Trophoblast cell (in vitro differentiated cells and primary cell): ENCODE measurements around the gene MAOB.

Experiments used
- DNase-seq, 2 donors: peaks; one replicate each; pipeline ENCODE4 v3.0.0-alpha.2; 2016
- H2AFZ ChIP-seq: 2 replicates; pipeline ENCODE4 v1.6.1; 2013; ENCODE audit warnings: low read length, moderate library complexity, mild to moderate bottlenecking; ENCODE audit not compliant: insufficient read depth, poor library complexity
- H2AK5ac ChIP-seq: 2 replicates; pipeline ENCODE4 v1.6.1; 2013; ENCODE audit warnings: mild to moderate bottlenecking, low read length
- H2BK120ac ChIP-seq: 2 replicates; pipeline ENCODE4 v1.6.1; 2013; ENCODE audit warnings: low read length, mild to moderate bottlenecking, moderate library complexity; ENCODE audit not compliant: insufficient read depth, poor library complexity
- H2BK12ac ChIP-seq: 2 replicates; pipeline ENCODE4 v1.6.1; 2013; ENCODE audit warnings: mild to moderate bottlenecking, low read length, moderate library complexity
- H2BK5ac ChIP-seq: 2 replicates; pipeline ENCODE4 v1.6.1; 2013; ENCODE audit warnings: low read length, low read depth, moderate library complexity, mild to moderate bottlenecking; ENCODE audit not compliant: poor library complexity
- H3K14ac ChIP-seq: 2 replicates; pipeline ENCODE4 v1.6.1; 2013; ENCODE audit warnings: mild to moderate bottlenecking, low read length
- H3K18ac ChIP-seq: 2 replicates; pipeline ENCODE4 v1.6.1; 2013; ENCODE audit warnings: mild to moderate bottlenecking, low read length
- H3K23ac ChIP-seq: 2 replicates; pipeline ENCODE4 v1.6.1; 2013; ENCODE audit warnings: low read length
- H3K27ac ChIP-seq: 2 replicates; pipeline ENCODE4 v1.5.1; 2013; ENCODE audit warnings: low read depth, mild to moderate bottlenecking, inconsistent platforms, low read length, moderate library complexity
- H3K27me3 ChIP-seq: 2 replicates; pipeline ENCODE4 v1.6.1; 2013; ENCODE audit warnings: inconsistent platforms, mild to moderate bottlenecking, low read length, moderate library complexity; ENCODE audit not compliant: insufficient read depth
- H3K36me3 ChIP-seq, 2 experiments: 1 replicate in 1 of 2; 2 replicates in 1 of 2; pipeline ENCODE4 v1.6.1; 2013; ENCODE audit warnings: low read length in 2 of 2, mild to moderate bottlenecking in 2 of 2, moderate library complexity in 1 of 2; ENCODE audit not compliant: insufficient read depth in 2 of 2, control insufficient read depth in 1 of 2
- H3K4ac ChIP-seq: 2 replicates; pipeline ENCODE4 v1.6.1; 2013; ENCODE audit warnings: low read depth, mild to moderate bottlenecking, low read length, moderate library complexity
- H3K4me1 ChIP-seq, 2 experiments: 1 replicate in 1 of 2; 2 replicates in 1 of 2; pipeline ENCODE4 v1.6.1; 2013; ENCODE audit warnings: low read length in 2 of 2, mild to moderate bottlenecking in 2 of 2, moderate library complexity in 1 of 2; ENCODE audit not compliant: insufficient read depth in 2 of 2, control insufficient read depth in 1 of 2
- H3K4me2 ChIP-seq: 2 replicates; pipeline ENCODE4 v1.6.1; 2013; ENCODE audit warnings: inconsistent platforms, mild to moderate bottlenecking, low read length, moderate library complexity
- H3K4me3 ChIP-seq: 2 replicates; pipeline ENCODE4 v1.5.1; 2013; ENCODE audit warnings: mild to moderate bottlenecking, low read depth, low read length, inconsistent platforms
- H3K79me1 ChIP-seq: one replicate; pipeline ENCODE4 v1.6.1; 2013; ENCODE audit warnings: low read length
- H3K79me2 ChIP-seq: 2 replicates; pipeline ENCODE4 v1.6.1; 2013; ENCODE audit warnings: low read length, mild to moderate bottlenecking; ENCODE audit not compliant: control insufficient read depth, insufficient read depth, poor library complexity
- H3K9ac ChIP-seq: 2 replicates; pipeline ENCODE4 v1.6.1; 2013; ENCODE audit warnings: mild to moderate bottlenecking, low read length
- H3K9me3 ChIP-seq: 2 replicates; pipeline ENCODE4 v1.6.1; 2013; ENCODE audit warnings: low read depth, mild to moderate bottlenecking, control low read depth, inconsistent platforms, low read length; ENCODE audit not compliant: insufficient read depth
- H4K12ac ChIP-seq: 2 replicates; pipeline ENCODE4 v1.6.1; 2013; ENCODE audit warnings: low read depth, mild to moderate bottlenecking, low read length, moderate library complexity
- H4K8ac ChIP-seq: 2 replicates; pipeline ENCODE4 v1.6.1; 2013; ENCODE audit warnings: low read depth, mild to moderate bottlenecking, low read length, moderate library complexity
- H4K91ac ChIP-seq: one replicate; pipeline ENCODE4 v1.6.1; 2013; ENCODE audit warnings: low read depth, mild to moderate bottlenecking, low read length, moderate library complexity
- WGBS: extraction: QIAGEN DNeasy Blood & Tissue Kit; methylation state at CpG from one replicate; pipeline ENCODE4 v1.1.7; 2013; ENCODE audit warnings: missing lambda C conversion rate; ENCODE audit not compliant: insufficient read length, insufficient coverage; ENCODE audit errors: extremely low coverage; 5-methylcytosine and 5-hydroxymethylcytosine counted together

The MAOB gene

GRCh38 chrX:43817444-43817843 is 64.8 kb downstream of the MAOB start:
- no peak for DNase-seq
- no peak overlapping the region for H2BK5ac ChIP-seq
- H3K27ac ChIP-seq = no peak overlapping the region
- no peak overlapping the region for H3K23ac ChIP-seq
- H2BK12ac ChIP-seq = no peak overlapping the region
- H3K18ac ChIP-seq = no peak overlapping the region
- H3K4ac ChIP-seq = no peak overlapping the region
- H3K79me2 ChIP-seq = no peaks in the 10 kb centered on the region
- H3K4me2 ChIP-seq = no peak overlapping the region
- no peaks in the 10 kb centered on the region for H3K9me3 ChIP-seq
- H3K14ac ChIP-seq = no peak overlapping the region
- H2AK5ac ChIP-seq = no peak overlapping the region
- no CpG with 5 or more reads among the region's 3 CpGs for WGBS
- no peak overlapping the region for H2BK120ac ChIP-seq
- no peak overlapping the region for H3K9ac ChIP-seq
- no peaks in the 10 kb centered on the region for H3K36me3 ChIP-seq
- no peaks in the 10 kb centered on the region for H3K27me3 ChIP-seq
- H3K4me3 ChIP-seq = no peak overlapping the region
- H3K79me1 ChIP-seq = no peaks in the 10 kb centered on the region
- no peak overlapping the region for H4K8ac ChIP-seq
- no peak overlapping the region for H4K12ac ChIP-seq
- no peaks in the 10 kb centered on the region for H3K4me1 ChIP-seq
- H2AFZ ChIP-seq = no peak overlapping the region
- H4K91ac ChIP-seq = no peak overlapping the region

- Histone ChIP-seq H2AFZ (no peak overlapping the region), H3K4me1 (no peaks in the 10 kb centered on the region), H3K36me3 (no peaks in the 10 kb centered on the region), H4K91ac (no peak overlapping the region), H3K27ac (no peak overlapping the region), H3K14ac (no peak overlapping the region), H2AK5ac (no peak overlapping the region), H3K4me3 (no peak overlapping the region), H2BK12ac (no peak overlapping the region), H3K79me1 (no peaks in the 10 kb centered on the region), H2BK120ac (no peak overlapping the region), H2BK5ac (no peak overlapping the region), H3K9ac (no peak overlapping the region), H3K4ac (no peak overlapping the region), H4K12ac (no peak overlapping the region), H3K27me3 (no peaks in the 10 kb centered on the region), H3K18ac (no peak overlapping the region), H4K8ac (no peak overlapping the region), H3K4me2 (no peak overlapping the region), H3K79me2 (no peaks in the 10 kb centered on the region), H3K23ac (no peak overlapping the region), H3K9me3 (no peaks in the 10 kb centered on the region)
- no peak for DNase-seq
- WGBS = no CpG with 5 or more reads among the region's 2 CpGs
Observed at GRCh38 chrX:43815209-43815608, 67.0 kb downstream of the MAOB start.

GRCh38 chrX:43813898-43814297 is 68.4 kb downstream of the MAOB start:
- Histone ChIP-seq H3K23ac (no peak overlapping the region), H2BK12ac (no peak overlapping the region)
- DNase-seq = peak in 1 of 2 donors; percentile 25

GRCh38 chrX:43813319-43813718 is 68.9 kb downstream of the MAOB start:
- no peaks in the 10 kb centered on the region for H3K79me2 ChIP-seq
- no peak overlapping the region for H4K8ac ChIP-seq
- no peak overlapping the region for H3K23ac ChIP-seq
- H3K4me3 ChIP-seq = no peak overlapping the region
- H3K18ac ChIP-seq = no peak overlapping the region
- no peak for DNase-seq
- H2AFZ ChIP-seq = no peak overlapping the region
- H3K4me2 ChIP-seq = no peak overlapping the region
- WGBS = no CpG with 5 or more reads among the region's 2 CpGs
- H3K9me3 ChIP-seq = no peaks in the 10 kb centered on the region
- no peak overlapping the region for H3K9ac ChIP-seq
- no peak overlapping the region for H3K4ac ChIP-seq
- H3K4me1 ChIP-seq = no peaks in the 10 kb centered on the region
- no peak overlapping the region for H3K14ac ChIP-seq
- H3K79me1 ChIP-seq = no peaks in the 10 kb centered on the region
- no peaks in the 10 kb centered on the region for H3K27me3 ChIP-seq
- H4K12ac ChIP-seq = no peak overlapping the region
- no peak overlapping the region for H3K27ac ChIP-seq
- no peaks in the 10 kb centered on the region for H3K36me3 ChIP-seq
- no peak overlapping the region for H2BK5ac ChIP-seq
- H2BK12ac ChIP-seq = no peak overlapping the region
- no peak overlapping the region for H2BK120ac ChIP-seq
- H2AK5ac ChIP-seq = no peak overlapping the region
- no peak overlapping the region for H4K91ac ChIP-seq

More at GRCh38 chrX:43813898-43814297, 68.4 kb downstream of the MAOB start:
- H4K8ac ChIP-seq = no peak overlapping the region
- no peak overlapping the region for H3K4ac ChIP-seq
- H3K9ac ChIP-seq = no peak overlapping the region
- H2AK5ac ChIP-seq = no peak overlapping the region
- H4K12ac ChIP-seq = no peak overlapping the region
- H3K79me1 ChIP-seq = no peaks in the 10 kb centered on the region
- H2BK5ac ChIP-seq = no peak overlapping the region
- H3K9me3 ChIP-seq = no peaks in the 10 kb centered on the region
- H3K14ac ChIP-seq = no peak overlapping the region
- H3K18ac ChIP-seq = no peak overlapping the region
- no peak overlapping the region for H2BK120ac ChIP-seq
- H4K91ac ChIP-seq = no peak overlapping the region
- no peaks in the 10 kb centered on the region for H3K36me3 ChIP-seq
- no peaks in the 10 kb centered on the region for H3K27me3 ChIP-seq
- no peak overlapping the region for H3K4me2 ChIP-seq
- no peak overlapping the region for H3K27ac ChIP-seq
- H3K79me2 ChIP-seq = no peaks in the 10 kb centered on the region
- H3K4me3 ChIP-seq = no peak overlapping the region
- H2AFZ ChIP-seq = no peak overlapping the region
- no peaks in the 10 kb centered on the region for H3K4me1 ChIP-seq

GRCh38 chrX:43809463-43809862 is 72.8 kb downstream of the MAOB start:
- no peak overlapping the region for H3K14ac ChIP-seq
- H3K9me3 ChIP-seq = no peaks in the 10 kb centered on the region
- no peak overlapping the region for H2BK5ac ChIP-seq
- no peak overlapping the region for H2BK12ac ChIP-seq
- no peak overlapping the region for H2AK5ac ChIP-seq
- H3K18ac ChIP-seq = no peak overlapping the region
- no peak overlapping the region for H3K4me3 ChIP-seq
- H3K4ac ChIP-seq = no peak overlapping the region
- H3K4me1 ChIP-seq = no peaks in the 10 kb centered on the region
- H2BK120ac ChIP-seq = no peak overlapping the region
- no peak overlapping the region for H3K4me2 ChIP-seq
- no peaks in the 10 kb centered on the region for H3K79me1 ChIP-seq
- H2AFZ ChIP-seq = no peak overlapping the region
- H4K12ac ChIP-seq = no peak overlapping the region
- H3K79me2 ChIP-seq = no peaks in the 10 kb centered on the region
- no peak overlapping the region for H4K91ac ChIP-seq
- H3K9ac ChIP-seq = no peak overlapping the region
- no peaks in the 10 kb centered on the region for H3K27me3 ChIP-seq
- no peak overlapping the region for H3K27ac ChIP-seq
- DNase-seq = peak in 1 of 2 donors; percentile 28
- no peak overlapping the region for H4K8ac ChIP-seq
- no peaks in the 10 kb centered on the region for H3K36me3 ChIP-seq
- H3K23ac ChIP-seq = no peak overlapping the region
